Right ventricle myocardium superior (tissue), 1 donor: Measurements from ENCODE around the gene KBTBD12. TPM values are rescaled to one million over a fixed set of nuclear protein-coding genes. Genes with fewer than 3 reads are reported as not detected.

Source experiments
- ATAC-seq: fragments of 200-7000 bp; cut with Tn5 transposase; one replicate; pipeline ENCODE4 v1.9.1; 2020; ENCODE audit warnings: mild to moderate bottlenecking; ENCODE audit not compliant: poor library complexity
- DNase-seq: peaks from one replicate; pipeline ENCODE4 v3.0.0-alpha.2; 2020
- intact Hi-C: fragments of 100-400 bp; cut with DNase I; formaldehyde crosslinking; loops from one replicate; pipeline ENCODE4 v1.11.2; 2022
- total RNA-seq: library from RNA; stranded (reverse); fragmentation: NEBNext Ultra II Directional; extraction: Animal tissue kit (Norgen Biotek cat#: 25700); gene quantifications from one replicate; pipeline ENCODE4 v1.2.1, GENCODE V29; 2021
- donor health status: DM: no; HTN: yes; CAD: no; lungs with severe emphysema.

The KBTBD12 gene
- total RNA-seq, 1 donor from 2014 or later: 29.4 TPM

DNA sequence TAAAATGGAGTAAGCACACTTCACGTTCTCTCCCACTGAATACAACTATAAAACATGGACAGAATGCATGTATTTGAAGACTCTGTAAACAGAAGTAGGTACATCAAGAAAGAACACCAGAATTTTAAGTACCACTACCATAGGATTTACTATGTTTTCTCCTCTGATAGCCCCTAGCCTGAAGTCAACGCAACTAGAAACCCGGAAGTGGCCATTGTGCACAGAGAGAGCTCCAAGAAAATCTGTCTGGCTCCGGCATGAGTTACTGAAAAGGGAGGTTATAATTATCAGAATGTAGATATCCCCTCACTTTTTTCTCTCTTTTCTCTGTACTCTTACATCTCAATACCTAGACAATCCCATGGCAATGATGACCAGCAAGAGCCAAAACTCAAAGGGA is 23.8 kb downstream of the KBTBD12 start:
- ATAC-seq: no peak
- DNase-seq: no peak
- intact Hi-C loops: no loop called here

GRCh38 chr3:127940116-127940515 is 25.1 kb downstream of the KBTBD12 start:
- no peak for ATAC-seq
- DNase-seq: no peak
- intact Hi-C loops: no loop called here

DNA sequence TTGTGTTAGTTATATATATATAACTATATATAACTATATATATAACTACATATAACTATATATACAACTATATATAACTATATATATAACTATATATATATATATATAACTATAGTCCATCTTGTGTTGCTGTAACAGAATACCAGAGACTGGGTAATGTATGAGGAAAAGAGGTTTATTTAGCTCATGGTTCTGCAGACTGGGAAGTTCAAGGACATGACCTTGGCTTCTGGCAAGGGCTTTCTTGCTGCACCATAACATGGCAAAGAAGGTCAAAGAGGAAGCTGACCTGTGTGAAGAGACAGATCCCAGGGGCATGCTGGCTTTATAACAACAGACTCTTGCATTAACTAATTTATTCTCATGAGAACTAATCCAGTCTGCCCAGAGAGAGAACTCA is 27.6 kb downstream of the KBTBD12 start:
- DNase-seq (no peak), ATAC-seq (no peak)
- intact Hi-C loops: no loop called here

- DNase-seq (no peak), ATAC-seq (no peak)
- intact Hi-C loops: no loop called here
Observed at GRCh38 chr3:127948211-127948610, 33.2 kb downstream of the KBTBD12 start.

DNA sequence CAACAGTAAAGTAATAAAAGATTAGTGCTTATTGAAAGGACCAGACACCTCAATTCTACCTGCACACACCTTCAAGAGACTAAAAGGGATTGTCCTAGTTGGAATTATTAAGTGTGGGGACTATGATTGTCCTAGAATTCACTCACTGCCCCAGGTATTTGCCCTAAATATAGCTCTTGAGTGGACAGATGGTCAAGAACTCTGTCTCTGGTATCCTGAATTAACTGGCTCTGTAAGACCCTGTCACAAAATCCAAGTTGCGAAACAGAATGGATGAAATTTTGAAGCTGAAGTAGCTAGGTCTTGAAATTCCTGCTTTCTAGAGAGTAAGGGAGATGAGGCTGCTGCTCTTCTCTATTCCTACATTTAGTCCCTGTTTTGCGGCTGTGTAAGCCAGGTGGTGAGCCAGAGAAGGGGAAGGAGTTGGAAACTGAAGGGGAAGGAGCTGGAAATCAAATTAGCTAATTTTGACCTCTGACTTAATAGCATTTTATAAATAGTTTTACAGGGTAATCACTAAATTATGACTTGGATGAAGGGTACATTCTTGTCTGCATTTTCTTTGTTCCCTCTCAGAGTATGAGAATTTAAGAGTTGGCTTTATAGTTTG is 34.5 kb downstream of the KBTBD12 start:
- DNase-seq: no peak
- ATAC-seq: no peak
- intact Hi-C loops: loop anchor here (5.0 kb wide), 1 partner anchor 32 kb away; the partner anchor contains the start of gene KBTBD12

GRCh38 chr3:127951276-127951675 is 36.2 kb downstream of the KBTBD12 start:
- intact Hi-C loops: loop anchor here (5.0 kb wide), 1 partner anchor 34 kb away; the partner anchor contains the start of gene KBTBD12
- no peak for ATAC-seq
- no peak for DNase-seq

DNA sequence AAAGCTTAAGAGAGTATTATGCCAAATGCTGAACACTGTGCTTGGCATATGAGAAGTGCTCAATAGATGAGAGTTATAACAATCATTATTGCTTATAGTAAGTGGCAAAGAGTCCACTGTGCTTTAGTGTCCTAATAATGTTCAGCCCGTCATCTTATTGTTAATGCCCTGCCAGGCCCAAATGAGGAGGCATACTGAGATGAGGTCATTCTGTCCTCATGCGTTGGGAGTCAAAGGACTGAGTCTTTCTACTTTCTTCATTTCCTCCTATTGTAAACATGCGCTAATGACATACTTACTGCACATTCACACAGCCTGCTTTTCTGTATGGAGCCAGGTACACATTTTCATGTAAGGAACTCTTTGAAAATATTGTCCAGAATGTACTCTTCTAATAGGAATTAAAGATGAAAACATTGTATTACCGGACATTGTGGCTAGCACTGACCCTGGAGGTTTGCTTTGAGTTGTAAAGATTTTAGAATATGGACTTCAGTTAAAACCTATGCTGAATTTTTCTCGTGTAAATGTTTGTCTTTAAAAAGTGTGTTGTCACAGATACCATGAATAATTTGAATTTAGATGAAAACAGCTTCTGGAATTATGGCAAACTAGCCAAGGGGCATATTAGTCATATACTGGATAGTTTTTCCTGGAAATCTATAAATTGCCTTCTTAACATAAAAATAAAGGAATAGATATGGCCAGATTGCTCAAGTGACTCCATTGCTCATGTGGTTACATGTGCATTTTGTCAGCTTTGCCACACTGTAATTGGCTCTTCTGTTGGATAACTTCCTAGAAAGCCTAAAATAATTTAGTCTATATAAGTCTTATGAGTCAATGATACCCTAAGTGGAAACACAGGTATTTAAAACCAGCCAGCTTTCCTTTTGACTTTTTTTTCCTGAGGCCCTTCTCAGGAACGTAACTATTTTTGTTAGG is 38.3 kb downstream of the KBTBD12 start:
- intact Hi-C loops: loop anchor here (5.0 kb wide), 1 partner anchor 36 kb away; the partner anchor contains the start of gene KBTBD12
- ATAC-seq: peak; percentile 73
- no peak for DNase-seq

DNA sequence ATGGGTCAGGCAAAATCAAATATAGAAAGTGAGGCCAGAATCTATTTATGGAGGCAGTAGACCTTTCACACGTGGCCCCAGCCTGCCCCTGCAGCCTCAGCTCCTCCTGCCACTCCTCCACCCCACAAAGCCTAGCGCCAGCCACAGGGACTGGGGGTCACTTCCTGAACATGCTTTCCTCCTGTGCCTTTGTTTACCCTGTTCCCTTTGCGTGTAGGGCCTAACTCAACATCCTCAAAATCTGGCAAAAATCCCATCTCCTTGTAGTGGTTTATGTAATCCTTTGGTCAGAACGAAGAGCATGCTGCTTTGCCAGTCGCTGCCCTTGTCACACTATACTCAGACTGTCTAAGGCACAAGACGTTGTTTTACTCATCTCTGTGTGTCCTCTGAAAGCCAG is 39.6 kb downstream of the KBTBD12 start:
- peak; percentile 55 for DNase-seq
- ATAC-seq: peak; percentile 92
- intact Hi-C loops: loop anchor here (5.0 kb wide), 1 partner anchor 37 kb away; the partner anchor contains the start of gene KBTBD12

GRCh38 chr3:127955728-127956127 is 40.7 kb downstream of the KBTBD12 start:
- no peak for DNase-seq
- ATAC-seq: peak; percentile 36
- intact Hi-C loops: no loop called here

DNA sequence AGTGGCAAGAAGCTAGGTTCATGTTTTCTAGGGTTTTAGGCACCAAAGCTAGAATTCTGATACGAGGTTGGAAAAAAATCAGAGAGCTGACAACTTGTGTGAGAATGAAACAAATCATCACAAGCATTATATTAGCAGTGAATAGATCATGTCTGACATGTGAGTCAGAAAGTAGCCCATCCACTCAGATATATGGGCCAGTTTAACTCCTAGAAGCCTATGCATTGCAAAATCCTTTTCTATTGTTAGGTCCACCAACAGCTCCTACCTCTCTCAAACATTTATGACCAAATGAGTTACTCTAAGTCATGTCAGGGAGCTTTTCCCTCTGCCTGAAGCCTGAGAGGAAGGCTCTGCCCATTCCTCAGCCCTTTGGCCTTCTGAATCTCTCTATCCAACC is 44.0 kb downstream of the KBTBD12 start:
- no peak for DNase-seq
- intact Hi-C loops: no loop called here
- no peak for ATAC-seq

GRCh38 chr3:127959873-127960272 is 44.8 kb downstream of the KBTBD12 start:
- DNase-seq (no peak), ATAC-seq (peak; percentile 62)
- intact Hi-C loops: no loop called here

DNA sequence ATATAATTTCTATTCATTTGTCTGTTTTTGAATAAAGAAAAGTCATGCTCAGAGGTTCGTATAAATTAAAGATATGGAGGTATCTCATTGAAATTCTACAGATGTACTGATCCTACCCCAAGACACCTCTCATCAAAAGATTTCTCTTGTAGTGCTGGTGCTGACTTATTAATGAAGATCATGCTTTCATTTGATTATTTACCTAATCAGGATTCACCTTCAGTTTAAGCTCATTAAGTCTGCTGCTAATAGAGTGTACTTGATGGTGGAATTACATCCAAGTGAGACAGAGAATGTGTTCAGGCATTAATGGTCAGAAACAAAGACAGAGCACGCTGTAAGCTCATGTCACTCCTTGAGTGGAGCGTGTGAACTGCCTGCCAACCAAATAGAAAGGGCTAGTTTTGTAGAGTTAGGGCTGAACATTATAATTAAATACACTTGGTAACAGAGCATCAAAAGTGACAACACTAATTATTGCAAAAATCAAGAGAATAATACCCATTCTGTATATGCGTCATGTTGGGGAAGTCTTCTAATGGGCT is 45.5 kb downstream of the KBTBD12 start:
- intact Hi-C loops: no loop called here
- ATAC-seq: no peak
- DNase-seq: no peak

GRCh38 chr3:127961124-127961523 is 46.1 kb downstream of the KBTBD12 start:
- intact Hi-C loops: no loop called here
- ATAC-seq: peak; percentile 27
- DNase-seq: no peak

GRCh38 chr3:127961963-127962362 is 46.9 kb downstream of the KBTBD12 start:
- no peak for ATAC-seq

GRCh38 chr3:127962937-127963336 is 47.9 kb downstream of the KBTBD12 start:
- DNase-seq: no peak

More at GRCh38 chr3:127961963-127962362, 46.9 kb downstream of the KBTBD12 start:
- intact Hi-C loops: no loop called here
- no peak for DNase-seq

DNA sequence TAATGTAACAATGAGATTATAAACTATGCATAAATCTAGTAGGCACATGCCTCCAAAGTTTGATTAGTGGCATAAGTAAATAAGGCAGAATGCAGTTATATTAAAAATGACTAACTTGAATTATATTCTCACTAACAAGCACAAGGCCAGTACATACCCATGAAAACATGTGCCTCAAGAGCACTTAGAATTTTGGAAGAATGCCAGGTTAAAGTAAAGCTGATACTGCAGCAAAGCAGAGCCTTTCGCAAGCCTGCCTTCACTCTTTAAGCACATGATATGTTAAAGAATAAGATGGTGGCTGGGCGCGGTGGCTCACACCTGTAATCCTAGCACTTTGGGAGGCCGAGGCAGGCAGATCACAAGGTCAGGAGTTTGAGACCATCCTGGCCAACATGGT is 49.0 kb downstream of the KBTBD12 start:
- peak; percentile 64 for ATAC-seq
- DNase-seq: no peak
- intact Hi-C loops: no loop called here

More at GRCh38 chr3:127962937-127963336, 47.9 kb downstream of the KBTBD12 start:
- intact Hi-C loops: no loop called here
- no peak for ATAC-seq

DNA sequence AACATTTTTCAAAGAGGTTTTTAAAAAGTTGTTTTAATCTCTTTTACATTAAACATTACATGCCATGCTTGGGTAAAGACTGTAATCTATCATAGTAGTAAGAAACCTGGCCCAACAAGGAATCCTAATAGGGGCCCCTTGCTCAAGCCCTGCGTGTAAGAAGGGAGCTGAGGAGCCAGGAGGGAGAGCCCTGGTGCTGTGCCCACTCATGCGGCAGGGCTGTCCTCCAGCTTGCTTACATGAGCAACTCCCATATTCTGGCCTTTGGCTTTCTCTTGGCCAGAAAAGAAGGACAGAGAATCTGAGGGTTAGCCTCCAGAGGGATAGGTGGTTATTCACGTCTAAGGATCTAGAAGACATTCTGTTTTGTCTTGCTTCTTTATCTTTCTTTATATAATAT is 49.8 kb downstream of the KBTBD12 start:
- no peak for ATAC-seq
- no peak for DNase-seq
- intact Hi-C loops: no loop called here

DNA sequence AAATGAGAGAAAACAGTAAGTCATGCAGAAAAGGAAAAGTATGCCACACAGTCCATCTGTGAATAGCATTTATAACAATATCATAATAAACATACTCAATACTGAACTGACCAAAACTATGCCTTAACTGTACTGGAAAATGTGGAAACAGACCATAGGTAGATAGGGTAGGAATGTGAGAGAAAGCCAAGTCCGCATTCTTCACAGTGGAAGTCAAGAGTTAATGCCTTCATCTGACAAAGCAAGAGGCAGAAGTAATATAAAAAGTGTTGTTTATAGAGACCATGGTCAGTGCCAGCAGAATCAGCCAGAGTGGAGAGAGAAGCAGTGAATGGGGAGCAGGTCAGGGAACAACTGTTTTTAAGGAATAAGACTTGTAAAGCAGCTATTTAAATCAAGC is 52.3 kb downstream of the KBTBD12 start:
- DNase-seq: no peak
- intact Hi-C loops: no loop called here
- no peak for ATAC-seq

- DNase-seq (no peak), ATAC-seq (peak; percentile 84)
- intact Hi-C loops: loop anchor here (5.0 to 10.0 kb wide), 2 partner anchors 319 to 396 kb away; no protein-coding TSS in a partner anchor
Observed at GRCh38 chr3:127970966-127971592, 56.0 kb downstream of the KBTBD12 start.
